RWPE2 (cell line): Measurements from ENCODE around the gene IL20RA.

Source experiments
- ATAC-seq: fragments of 200-7000 bp; cut with Tn5 transposase; 3 replicates; pipeline ENCODE4 v1.9.1; 2021; ENCODE audit warnings: low read depth
- DNase-seq: peaks from one replicate; pipeline ENCODE4 v3.0.0-alpha.2; 2020; ENCODE audit warnings: low spot score
- H3K27ac ChIP-seq: fragments of 450-650 bp; 2 replicates; pipeline ENCODE4 v1.5.1; 2017; ENCODE audit warnings: mild to moderate bottlenecking; ENCODE audit not compliant: poor library complexity, severe bottlenecking
- H3K27me3 ChIP-seq: fragments of 250-450 bp; sonication (Bioruptor Pico); 2 replicates; pipeline ENCODE4 v1.5.1; 2021; ENCODE audit warnings: mild to moderate bottlenecking, moderate library complexity; ENCODE audit not compliant: insufficient read depth, poor library complexity, severe bottlenecking
- H3K36me3 ChIP-seq: fragments of 250-450 bp; sonication (Bioruptor Pico); 2 replicates; pipeline ENCODE4 v1.5.1; 2020; ENCODE audit warnings: low read depth, mild to moderate bottlenecking, moderate library complexity
- H3K4me1 ChIP-seq: fragments of 250-450 bp; sonication (Bioruptor Pico); 2 replicates; pipeline ENCODE4 v1.5.1; 2021; ENCODE audit warnings: mild to moderate bottlenecking, moderate library complexity; ENCODE audit not compliant: insufficient read depth, poor library complexity, severe bottlenecking
- H3K4me3 ChIP-seq: fragments of 250-450 bp; sonication (Bioruptor Pico); 2 replicates; pipeline ENCODE4 v1.5.1; 2021; ENCODE audit warnings: mild to moderate bottlenecking, moderate library complexity; ENCODE audit not compliant: severe bottlenecking
- H3K9me3 ChIP-seq: fragments of 250-450 bp; sonication (Bioruptor Pico); 2 replicates; pipeline ENCODE4 v1.5.1; 2021; ENCODE audit warnings: mild to moderate bottlenecking, moderate library complexity; ENCODE audit not compliant: severe bottlenecking
- CTCF ChIP-seq: fragments of 450-650 bp; IDR thresholded peaks from one replicate; pipeline ENCODE4 v1.5.1; 2017; ENCODE audit warnings: mild to moderate bottlenecking, moderate library complexity; ENCODE audit not compliant: poor library complexity, severe bottlenecking

Gene IL20RA

DNA sequence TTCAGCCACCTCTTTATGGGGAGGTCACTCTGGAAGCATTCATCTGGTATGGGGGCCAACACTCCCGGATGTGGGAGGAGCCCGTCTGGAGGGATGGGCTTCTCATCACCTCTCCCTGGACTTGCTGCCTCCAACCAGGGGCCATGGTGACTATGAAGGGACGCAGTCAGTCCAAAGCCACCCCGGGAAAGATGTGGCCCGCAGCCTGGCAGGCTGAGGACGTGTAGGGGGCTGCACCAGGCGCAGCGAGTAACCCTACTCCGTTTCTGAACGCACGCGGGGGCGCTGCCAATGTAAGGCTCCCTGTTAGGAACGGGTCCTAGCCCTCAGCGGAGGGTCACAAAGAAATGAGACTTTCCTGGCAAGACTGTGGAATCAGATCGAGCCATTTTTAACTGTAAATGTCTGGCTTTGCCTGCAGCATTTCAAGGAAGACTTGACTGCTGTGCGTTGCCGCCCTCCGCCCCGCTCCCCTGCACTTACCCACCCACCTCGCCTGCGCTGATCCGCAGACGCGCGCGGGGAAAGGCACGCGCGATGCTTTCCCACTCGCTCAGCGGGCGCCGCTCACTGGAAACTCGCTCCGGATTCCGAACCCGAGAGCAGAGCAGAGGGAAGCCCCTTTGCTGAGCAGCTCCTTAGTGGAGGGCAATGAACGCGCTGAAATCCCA is 55.1 kb downstream of the IL20RA start:
- H3K4me1 ChIP-seq, result peaks cover 3% of the 10 kb centered on the region
- H3K4me3 ChIP-seq, result peak overlapping the region; percentile 26
- ATAC-seq, result peak; percentile 72
- no peaks in the 10 kb centered on the region for H3K9me3 ChIP-seq
- peaks cover 4% of the 10 kb centered on the region for H3K27me3 ChIP-seq
- no peaks in the 10 kb centered on the region for H3K36me3 ChIP-seq
- no peak for TF ChIP-seq CTCF
- H3K27ac ChIP-seq, result no peak overlapping the region
- DNase-seq, result no peak

GRCh38 chr6:136987526-136987925 is 57.2 kb downstream of the IL20RA start:
- Histone ChIP-seq H3K4me1 (peaks cover 3% of the 10 kb centered on the region), H3K27ac (no peak overlapping the region), H3K9me3 (no peaks in the 10 kb centered on the region), H3K27me3 (peaks cover 4% of the 10 kb centered on the region), H3K36me3 (no peaks in the 10 kb centered on the region), H3K4me3 (no peak overlapping the region)
- ATAC-seq (no peak), DNase-seq (no peak)
- TF ChIP-seq CTCF, result no peak

- Histone ChIP-seq H3K4me1 (no peaks in the 10 kb centered on the region), H3K27ac (no peak overlapping the region), H3K9me3 (no peaks in the 10 kb centered on the region), H3K36me3 (no peaks in the 10 kb centered on the region), H3K4me3 (no peak overlapping the region), H3K27me3 (peaks cover 4% of the 10 kb centered on the region)
- TF ChIP-seq CTCF, result no peak
- DNase-seq (no peak), ATAC-seq (no peak)
These were observed 59.3 kb downstream of the IL20RA start for GRCh38 chr6:136985502-136985901.

GRCh38 chr6:136984578-136984977 is 60.2 kb downstream of the IL20RA start:
- Histone ChIP-seq H3K9me3 (no peaks in the 10 kb centered on the region), H3K27me3 (peaks cover 3% of the 10 kb centered on the region), H3K36me3 (no peaks in the 10 kb centered on the region), H3K27ac (no peak overlapping the region), H3K4me1 (no peaks in the 10 kb centered on the region), H3K4me3 (no peak overlapping the region)
- TF ChIP-seq CTCF, result no peak
- ATAC-seq (no peak), DNase-seq (no peak)

DNA sequence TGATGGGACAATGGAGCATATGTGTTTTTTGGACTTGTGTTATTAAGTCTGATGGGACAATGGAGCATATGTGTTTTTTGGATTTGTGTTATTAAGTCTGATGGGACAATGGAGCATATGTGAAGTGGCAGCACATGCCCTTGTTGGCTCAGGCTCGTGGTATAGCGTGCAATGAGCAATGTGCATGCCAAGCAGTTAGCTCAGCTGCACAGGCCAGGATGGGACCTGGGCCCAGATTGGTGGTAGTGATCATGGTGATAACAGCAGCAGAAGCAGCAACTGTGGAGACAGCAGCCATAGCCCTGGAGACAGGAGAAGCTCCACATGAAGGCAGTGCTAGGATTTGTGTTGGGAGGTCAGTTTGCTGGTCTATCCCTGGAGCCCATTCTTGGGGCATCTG is 61.1 kb downstream of the IL20RA start:
- Histone ChIP-seq H3K4me3 (no peak overlapping the region), H3K36me3 (no peaks in the 10 kb centered on the region), H3K27ac (no peak overlapping the region), H3K9me3 (no peaks in the 10 kb centered on the region), H3K4me1 (no peaks in the 10 kb centered on the region), H3K27me3 (no peaks in the 10 kb centered on the region)
- TF ChIP-seq CTCF, result no peak
- DNase-seq, result no peak
- no peak for ATAC-seq
